Kidney capillary endothelial cell (primary cell): ENCODE results near the gene MRTFA.
"Not testable (repeated sequence)": the region's sequence is repeated elsewhere in the genome, so short reads cannot be mapped to it uniquely, and the experiment has no call there.

Experiments used
- DNase-seq: peaks from one replicate; pipeline ENCODE4 v3.0.0-alpha.2; 2018; ENCODE audit warnings: low spot score

Gene MRTFA

GRCh38 chr22:40636380-40637182 is at the start of gene MRTFA:
Gene MRTFA, minus strand, starts transcription at chr22:40636719.
- peak; percentile 100 for DNase-seq

DNA sequence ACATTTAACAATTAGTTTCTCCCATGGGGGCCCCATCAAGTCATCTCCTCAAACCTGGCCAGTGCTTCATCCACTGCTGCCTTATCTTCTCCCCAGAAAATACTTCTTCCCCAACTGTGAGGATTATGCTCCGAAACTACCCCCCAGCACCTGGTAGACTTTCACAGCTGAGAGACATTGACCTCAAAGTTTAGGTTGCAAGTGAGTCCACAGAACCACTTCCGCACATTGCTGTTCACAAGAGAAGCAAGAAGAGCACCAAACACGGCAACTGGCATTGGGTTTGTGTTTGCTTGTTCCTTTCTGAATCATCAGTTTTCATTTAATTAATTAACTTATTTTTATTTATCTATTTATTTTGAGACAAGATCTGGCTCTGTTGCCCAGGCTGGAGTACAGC is 48.9 kb upstream of the MRTFA start:
- DNase-seq, result no peak

GRCh38 chr22:40684728-40685127 is 48.2 kb upstream of the MRTFA start:
- DNase-seq, result no peak

GRCh38 chr22:40681451-40681850 is 44.9 kb upstream of the MRTFA start:
- no peak for DNase-seq

DNA sequence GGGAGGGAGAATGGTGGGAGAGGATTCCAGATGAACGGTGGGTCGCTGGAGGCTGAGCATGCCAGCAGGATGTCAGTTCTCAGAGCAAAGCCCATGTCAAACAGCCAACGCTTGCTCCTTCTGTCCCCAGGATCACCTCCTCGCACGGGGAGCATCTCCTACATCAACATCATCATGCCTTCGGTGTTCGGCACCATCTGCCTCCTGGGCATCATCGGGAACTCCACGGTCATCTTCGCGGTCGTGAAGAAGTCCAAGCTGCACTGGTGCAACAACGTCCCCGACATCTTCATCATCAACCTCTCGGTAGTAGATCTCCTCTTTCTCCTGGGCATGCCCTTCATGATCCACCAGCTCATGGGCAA is 44.3 kb upstream of the MRTFA start:
- DNase-seq, result no peak

- peak; percentile 21 for DNase-seq
These were observed 43.7 kb upstream of the MRTFA start for GRCh38 chr22:40679964-40680818.

DNA sequence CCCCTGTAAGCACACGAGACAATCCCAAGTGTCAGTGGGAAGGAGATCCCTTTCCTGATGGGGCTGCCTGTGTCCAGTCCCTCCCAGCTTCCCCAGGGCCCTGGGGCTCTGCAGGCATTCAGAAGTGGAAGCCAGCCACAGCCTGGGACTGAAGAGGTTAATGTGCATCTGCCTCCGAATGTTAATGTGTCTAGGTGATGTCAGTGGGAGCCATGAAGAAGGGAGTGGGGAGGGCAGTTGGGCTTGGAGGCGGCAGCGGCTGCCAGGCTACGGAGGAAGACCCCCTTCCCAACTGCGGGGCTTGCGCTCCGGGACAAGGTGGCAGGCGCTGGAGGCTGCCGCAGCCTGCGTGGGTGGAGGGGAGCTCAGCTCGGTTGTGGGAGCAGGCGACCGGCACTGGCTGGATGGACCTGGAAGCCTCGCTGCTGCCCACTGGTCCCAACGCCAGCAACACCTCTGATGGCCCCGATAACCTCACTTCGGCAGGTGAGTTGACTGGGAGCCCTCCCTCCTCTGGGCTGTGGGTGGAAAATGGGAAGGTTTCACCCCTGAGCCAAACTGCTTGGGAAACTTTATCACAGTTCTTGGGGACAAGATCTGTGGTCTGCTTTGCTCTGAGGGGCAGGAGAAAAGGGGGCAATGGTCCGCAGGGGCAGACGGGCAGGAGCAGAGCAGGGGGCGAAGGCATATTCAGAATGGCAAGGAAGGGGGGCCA is 42.9 kb upstream of the MRTFA start, which contains the start of gene MCHR1:
Gene MCHR1, plus strand, starts transcription at position 236 of the 715 bp plus-strand sequence. Its CDS starts 169 bp downstream, at position 405.
- no peak for DNase-seq

- DNase-seq, result no peak
These were observed 42.2 kb upstream of the MRTFA start for GRCh38 chr22:40678493-40679248.

DNA sequence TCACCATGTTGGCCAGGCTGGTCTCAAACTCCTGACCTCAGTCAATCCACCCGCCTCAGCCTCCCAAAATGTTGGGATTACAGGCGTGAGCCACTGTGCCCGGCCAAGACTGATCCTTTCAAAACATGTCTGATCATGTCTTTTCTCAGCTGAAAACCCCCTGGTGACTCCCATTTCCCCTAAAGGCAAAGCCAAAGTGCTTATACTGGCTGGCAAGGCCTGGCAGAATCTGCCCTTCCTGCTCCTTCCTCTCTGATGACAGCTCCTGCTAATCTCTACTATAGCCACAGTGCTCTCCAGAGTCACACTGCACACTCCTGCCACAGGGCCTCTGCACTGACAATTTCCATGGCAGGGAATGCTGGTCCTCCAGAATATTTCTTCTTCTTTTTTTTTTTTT is 40.1 kb upstream of the MRTFA start:
- no peak for DNase-seq

- not testable (repeated sequence) for DNase-seq
These were observed 39.6 kb upstream of the MRTFA start for GRCh38 chr22:40676166-40676565.

- DNase-seq, result no peak
These were observed 37.8 kb upstream of the MRTFA start for GRCh38 chr22:40674274-40674673.

DNA sequence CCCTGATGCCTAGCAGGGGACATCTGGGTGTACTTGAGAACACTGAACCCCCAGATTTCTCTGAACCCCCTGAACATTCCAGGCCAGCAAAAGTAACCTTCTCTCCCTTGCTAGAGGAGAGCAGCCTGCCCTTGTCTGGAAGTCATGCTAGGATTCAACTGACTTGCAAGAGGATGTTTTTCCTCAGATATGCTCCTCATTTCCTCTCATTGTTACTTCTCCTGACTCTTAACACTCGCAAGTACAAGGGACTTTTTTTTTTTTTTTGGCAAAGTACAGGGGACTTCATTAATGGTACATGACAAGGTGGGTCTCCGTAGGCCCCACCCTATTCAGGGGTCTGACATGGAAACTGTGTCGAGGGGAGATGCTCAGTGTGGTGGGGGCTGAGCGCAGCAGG is 36.5 kb upstream of the MRTFA start:
- DNase-seq, result no peak

DNA sequence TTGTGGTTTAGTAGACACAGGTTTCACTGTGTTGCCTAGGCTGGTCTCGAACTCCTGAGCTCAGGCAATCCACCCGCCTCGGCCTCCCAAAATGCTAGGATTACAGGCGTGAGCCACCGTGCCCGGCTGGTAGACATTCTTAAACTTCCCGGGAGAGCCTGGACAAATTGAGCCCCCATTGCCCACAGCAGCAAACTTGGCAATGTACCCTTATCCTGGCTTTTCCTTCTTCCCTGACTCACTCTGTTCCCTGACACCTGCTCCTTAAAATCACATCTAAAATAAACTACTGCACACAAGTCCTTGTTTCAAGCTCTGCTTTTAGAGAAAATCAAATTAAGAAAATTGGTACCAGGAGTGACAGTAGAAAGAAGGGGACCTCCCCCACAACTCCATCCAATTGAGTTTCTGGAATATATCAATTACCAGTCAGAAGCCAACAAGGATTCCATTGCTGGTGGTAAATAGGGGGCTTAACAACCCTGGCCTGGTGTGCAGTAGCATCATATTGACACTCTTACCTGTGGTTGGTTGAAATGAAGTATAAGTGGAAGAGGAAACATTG is 35.4 kb upstream of the MRTFA start:
- no peak for DNase-seq

DNA sequence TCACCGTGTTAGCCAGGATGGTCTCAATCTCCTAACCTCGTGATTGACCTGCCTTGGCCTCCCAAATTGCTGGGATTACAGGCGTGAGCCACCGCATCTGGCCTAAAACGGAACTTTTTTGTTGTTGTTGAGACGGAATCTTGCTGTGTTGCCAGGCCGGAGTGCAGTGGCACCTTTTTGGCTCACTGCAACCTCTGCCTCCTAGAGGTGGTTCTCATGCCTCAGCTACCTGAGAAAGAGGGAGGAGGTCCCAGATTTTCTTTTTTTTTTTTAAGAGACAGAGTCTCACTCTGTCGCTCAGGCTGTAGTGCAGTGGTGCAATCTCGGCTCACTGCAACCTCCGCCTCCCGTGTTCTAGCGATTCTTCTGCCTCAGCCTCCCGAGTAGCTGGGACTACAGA is 34.9 kb upstream of the MRTFA start:
- no peak for DNase-seq

DNA sequence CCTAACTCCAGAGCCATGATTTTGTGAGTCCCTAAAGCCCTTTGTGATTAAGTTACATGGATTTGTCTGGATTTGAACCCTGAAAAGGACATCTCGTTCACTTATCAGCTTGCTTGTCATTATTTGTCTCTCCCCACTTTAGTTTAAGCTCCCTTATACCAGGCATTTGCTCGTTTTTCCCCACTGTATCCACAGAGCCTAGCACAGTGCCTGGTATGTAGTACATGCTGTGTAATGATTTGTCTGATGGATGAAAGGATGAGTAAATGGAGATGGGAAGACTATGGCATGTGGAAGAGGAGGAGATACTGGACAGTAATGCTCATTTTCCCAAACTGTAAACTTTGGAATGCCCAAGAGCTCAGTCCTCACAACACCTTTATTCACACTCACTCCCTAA is 33.5 kb upstream of the MRTFA start:
- no peak for DNase-seq

DNA sequence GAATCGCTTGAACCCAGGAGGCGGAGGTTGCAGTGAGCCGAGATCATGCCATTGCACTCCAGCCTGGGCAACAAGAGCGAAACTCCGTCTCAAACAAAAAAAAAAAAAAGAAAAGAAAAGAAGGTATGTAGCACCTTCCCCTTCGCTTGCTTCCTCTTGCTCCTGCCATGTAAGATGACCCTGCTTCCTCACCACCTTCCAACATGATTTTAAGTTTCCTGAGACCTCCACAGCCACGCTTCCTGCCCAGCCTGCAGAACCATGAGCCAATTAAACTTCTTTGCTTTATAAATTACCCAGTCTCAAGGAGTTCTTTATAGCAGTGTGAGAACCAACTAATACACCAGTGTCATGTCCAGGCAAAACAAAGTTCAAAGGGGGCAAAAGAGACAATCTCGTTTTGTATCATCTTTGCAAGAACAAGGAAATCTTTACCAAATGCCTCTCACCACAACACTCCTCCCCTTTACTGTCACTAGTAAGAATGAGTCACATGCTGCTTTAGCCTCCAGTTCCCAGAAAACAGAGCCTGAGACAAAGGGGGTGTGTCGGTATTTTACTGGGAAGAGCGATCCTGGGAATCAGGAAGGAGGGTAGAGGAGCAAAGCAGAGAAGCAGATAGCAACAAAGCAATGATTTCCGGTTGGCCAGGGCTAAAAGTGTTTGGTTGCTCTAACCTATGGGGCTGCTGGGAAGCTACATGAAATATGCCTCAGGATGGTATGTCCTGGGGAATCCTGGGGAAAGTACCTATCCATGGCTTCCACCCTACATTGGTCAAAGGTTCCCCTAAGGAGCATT is 32.3 kb upstream of the MRTFA start:
- DNase-seq, result peak; percentile 63

DNA sequence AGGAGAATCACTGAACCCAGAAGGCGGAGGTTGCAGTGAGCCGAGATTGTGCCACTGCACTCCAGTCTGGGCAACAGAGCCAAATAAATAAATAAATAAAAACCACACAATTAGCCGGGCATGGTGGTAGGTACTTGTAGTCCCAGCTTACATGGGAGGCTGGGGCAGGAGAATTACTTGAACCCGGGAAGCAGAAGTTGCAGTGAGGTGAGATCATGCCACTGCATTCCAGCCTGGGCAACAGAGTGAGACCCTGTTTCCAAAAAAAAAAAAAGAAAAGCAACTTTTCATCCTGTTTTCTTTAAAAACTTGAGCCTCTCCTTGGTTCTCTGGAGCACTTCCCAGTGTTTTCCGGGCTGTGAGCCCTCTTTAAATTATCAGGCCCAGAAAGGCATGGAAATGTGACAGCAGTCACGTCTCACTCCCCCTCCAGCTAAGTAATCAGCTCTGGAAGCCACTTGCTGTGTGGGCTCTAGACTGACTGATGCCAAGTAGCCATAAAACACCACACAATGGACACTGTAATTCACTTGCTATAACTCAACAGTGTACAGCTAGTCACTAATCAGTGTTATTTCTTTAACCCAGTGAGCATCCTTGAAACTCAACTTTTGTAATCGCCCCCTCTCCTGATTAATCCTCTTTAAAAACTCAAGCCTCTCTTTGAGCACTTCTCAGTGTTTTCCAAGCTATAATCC is 29.8 kb upstream of the MRTFA start:
- no peak for DNase-seq

DNA sequence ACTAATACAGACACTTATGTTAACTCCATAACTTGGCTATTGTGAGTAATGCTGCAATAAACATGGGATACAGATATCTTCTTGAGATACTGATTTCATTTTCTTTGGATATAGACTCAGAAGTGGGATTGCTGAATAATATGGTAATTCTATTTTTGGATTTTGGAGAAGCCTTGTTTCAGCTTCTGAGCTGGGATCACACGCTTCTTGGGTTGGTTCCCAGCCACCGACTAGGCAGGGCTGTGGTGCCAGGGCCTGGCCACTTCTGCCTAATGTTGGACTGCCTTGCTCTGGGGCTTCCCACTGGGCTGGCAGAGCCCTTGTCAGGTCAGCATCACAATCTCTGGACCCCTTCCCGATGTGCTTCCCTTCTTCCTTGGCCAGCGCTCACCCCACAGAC is 28.8 kb upstream of the MRTFA start:
- no peak for DNase-seq

DNA sequence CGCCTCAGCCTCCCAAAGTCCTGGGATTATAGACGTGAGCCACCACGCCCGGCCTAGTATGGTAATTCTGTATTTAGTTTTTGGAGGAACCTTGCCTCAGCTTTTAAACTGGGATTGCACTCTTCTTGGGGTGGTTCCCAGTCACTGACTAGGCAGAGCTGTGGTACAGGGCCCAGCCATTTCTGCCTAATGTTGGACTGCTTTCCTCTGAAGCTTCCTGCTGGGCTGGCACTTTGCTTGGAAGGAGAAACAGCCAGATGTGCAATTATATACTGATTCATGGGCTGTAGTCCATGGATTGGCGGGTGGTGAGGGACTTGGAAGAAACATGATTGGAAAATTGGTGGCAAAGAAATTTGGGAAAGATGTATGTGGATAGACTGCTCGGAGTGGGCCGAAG is 25.2 kb upstream of the MRTFA start:
- no peak for DNase-seq

DNA sequence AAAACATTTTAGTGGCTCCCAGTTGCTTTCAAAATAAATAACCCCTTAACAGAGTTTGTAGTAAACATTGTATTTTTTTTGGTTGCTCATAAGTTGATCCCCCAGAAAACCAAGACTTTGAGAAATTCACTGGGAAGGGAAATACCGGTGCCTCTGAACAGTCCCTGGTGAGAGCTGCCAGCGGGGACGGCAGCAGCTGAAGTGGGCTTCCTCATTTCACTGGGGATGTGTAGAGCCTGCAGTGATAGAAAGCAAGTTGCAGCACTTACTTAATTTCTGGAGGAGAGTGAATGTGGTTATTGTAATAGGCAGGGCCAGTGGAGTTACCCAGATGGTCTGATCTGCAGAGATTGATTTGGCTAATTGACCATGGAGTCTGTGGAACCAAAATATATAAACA is 24.2 kb upstream of the MRTFA start:
- no peak for DNase-seq
